GM10266 (cell line): ENCODE results near the gene CTPS2.
"Not testable (repeated sequence)": the region's sequence is repeated elsewhere in the genome, so short reads cannot be mapped to it uniquely, and the experiment has no call there.

Source experiments
- DNase-seq: peaks from one replicate; pipeline ENCODE4 v3.0.0; 2012; ENCODE audit errors: extremely low spot score
- CTCF ChIP-seq: IDR thresholded peaks from 2 replicates; pipeline ENCODE4 v1.5.1; 2012; ENCODE audit warnings: mild to moderate bottlenecking, low read depth; ENCODE audit not compliant: control insufficient read depth, insufficient read depth; ENCODE audit errors: missing control alignments

CTPS2 gene, protein sequence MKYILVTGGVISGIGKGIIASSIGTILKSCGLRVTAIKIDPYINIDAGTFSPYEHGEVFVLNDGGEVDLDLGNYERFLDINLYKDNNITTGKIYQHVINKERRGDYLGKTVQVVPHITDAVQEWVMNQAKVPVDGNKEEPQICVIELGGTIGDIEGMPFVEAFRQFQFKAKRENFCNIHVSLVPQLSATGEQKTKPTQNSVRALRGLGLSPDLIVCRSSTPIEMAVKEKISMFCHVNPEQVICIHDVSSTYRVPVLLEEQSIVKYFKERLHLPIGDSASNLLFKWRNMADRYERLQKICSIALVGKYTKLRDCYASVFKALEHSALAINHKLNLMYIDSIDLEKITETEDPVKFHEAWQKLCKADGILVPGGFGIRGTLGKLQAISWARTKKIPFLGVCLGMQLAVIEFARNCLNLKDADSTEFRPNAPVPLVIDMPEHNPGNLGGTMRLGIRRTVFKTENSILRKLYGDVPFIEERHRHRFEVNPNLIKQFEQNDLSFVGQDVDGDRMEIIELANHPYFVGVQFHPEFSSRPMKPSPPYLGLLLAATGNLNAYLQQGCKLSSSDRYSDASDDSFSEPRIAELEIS

GRCh38 chrX:16712548-16713155, at the start of gene CTPS2:
CTPS2 (minus strand) TSS chrX:16712669; CDS start chrX:16702902, 9,767 bp downstream.
- no peak for TF ChIP-seq CTCF
- DNase-seq: peak; percentile 66

- not testable (repeated sequence) for DNase-seq
These were observed 49.0 kb upstream of the CTPS2 start for GRCh38 chrX:16761500-16761899.

DNA sequence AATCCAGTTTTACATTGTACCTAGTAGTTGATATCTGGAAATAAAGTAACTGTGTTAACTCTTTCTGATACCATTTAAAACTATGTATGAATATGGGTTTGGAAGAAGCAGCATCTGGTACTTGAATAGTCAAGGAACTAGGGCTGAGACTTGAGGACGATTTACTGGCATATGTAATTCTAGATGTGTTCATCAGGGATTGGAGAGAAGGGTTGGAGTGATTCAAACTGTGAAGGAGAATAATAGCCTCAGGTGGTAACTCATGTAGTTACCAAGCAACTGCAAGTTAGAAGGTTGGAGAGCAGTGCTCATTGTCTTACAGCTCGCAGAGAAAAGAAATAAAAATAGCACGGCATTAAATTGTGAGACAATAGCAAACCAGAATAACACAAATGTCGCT, 44.3 kb upstream of the CTPS2 start:
- no peak for TF ChIP-seq CTCF
- no peak for DNase-seq

DNA sequence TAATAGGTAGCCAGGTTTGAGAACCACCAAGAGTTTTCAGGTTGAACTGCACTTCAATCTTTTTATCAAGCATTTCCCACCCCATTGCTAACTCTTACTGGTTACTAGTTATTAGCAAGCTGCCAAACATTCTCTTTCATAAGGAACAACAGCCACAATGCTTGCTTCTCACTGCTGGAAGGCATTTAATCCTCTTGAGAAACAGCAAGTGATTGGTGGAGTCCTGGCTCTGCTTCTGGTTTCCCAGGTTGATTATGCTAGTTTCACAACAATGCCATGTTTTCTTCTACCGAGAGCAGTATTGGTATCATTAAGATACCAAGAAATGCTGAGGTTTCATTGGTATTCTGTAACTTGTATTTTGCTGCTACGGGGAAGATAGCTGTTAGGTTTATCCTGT, 41.5 kb upstream of the CTPS2 start:
- DNase-seq: no peak

DNA sequence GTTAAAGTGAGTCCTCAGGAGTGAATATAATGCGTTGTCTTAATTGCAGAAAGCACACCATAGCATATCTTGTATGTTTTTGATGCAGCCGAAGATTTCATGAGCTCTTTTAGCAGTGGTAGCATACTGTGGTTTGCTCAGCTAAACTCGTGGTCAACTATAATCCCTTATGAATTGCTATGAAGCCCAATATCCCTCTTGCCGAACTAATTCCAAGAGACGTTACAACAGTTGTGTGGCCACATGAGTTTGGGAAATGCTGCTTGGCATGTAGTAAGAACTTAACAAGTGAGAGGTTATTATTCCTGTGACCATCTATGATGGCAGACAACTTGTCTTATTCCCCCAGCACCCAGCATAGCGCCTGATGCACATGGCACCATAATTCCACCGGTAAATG, 37.7 kb upstream of the CTPS2 start:
- DNase-seq: no peak

More for the DNA sequence above, 41.5 kb upstream of the CTPS2 start:
- TF ChIP-seq CTCF: no peak

DNA sequence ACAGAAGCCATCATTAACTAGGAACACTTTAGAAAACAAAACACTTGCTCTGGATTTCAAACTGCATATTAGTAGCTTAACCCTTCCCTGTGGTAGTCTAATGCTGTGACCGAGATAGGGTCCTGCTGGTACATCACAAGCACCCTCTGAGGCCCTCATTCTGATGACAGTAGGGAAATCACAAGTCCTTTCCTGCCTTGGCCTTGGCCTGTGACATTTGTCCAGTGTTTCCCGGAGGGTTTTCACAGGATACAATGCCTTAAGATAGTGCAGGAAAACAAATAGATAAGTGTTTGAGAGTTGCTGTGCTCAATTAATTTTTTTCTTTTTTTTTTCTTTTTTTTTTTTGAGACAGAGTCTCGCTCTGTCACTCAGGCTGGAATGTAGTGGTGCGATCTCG, 36.0 kb upstream of the CTPS2 start:
- TF ChIP-seq CTCF: no peak
- no peak for DNase-seq

More for the DNA sequence above, 37.7 kb upstream of the CTPS2 start:
- no peak for TF ChIP-seq CTCF

DNA sequence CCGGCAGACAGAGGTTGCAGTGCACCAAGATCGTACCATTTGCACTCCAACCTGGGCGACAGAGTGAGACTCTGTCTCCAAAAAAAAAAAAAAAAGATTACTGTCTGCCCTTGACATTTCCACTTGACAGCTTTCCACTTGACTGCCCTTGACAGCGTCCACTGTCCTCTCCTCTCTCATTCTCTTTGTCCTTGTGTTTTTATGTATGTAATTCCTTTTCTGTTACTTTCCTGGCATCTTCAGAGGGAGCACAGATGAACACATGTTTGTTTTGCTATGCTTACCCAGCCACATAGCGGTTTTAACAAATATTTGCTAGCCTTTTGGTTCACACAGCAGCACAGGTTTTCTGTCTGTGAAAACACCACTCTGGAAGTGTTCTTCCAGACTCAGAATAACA, 33.2 kb upstream of the CTPS2 start:
- DNase-seq: no peak
- TF ChIP-seq CTCF: no peak
